ENCODE results near the gene CTDNEP1.

The CTDNEP1 gene

DNA sequence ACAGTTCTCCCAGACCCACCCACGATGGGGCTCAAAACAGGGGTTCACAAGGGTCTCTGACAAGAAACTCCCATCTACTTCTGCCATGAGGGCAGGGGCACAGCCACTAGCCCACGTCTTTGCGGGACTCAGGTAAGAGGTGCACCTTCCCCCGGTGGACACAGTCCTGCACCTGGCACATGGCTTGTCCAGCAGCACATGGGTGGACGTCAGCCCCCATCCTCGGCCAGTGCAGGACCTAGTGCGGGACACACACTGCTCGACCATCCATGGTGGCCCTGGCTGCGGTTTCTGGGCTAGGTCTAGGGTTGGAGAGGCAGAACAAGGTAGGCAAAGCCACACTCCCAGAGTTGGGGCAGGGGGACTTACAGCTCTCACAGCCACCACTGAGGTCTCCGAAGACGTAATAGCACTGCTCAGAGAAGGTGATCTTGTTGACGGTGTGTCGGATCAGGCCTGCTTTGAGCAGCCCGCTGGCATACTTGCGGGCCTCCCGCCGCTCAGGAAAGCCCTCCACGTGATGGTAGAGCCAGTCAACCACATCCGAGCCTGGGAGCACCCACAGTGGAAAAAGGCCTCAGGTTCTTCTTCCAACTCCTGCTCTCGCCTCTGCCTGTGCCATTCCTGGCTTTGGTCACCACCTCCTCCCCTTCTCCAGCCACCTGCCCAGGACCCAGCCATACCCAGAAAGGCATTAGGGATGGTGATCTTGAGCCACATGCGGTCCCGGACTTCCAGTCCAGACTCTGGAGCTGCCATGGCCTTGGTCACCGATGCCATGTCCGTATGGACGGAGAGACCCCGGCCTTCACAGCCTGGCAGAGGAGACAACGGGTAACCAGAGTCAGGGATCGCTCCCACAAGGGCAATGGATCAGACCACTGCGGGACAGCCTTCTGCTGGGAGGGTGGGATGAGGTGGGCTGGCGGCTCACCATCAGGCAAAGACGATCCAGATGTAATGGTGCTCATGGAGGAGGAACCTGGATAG is 24.5 kb downstream of the CTDNEP1 start:
- no peak for DNase-seq

DNA sequence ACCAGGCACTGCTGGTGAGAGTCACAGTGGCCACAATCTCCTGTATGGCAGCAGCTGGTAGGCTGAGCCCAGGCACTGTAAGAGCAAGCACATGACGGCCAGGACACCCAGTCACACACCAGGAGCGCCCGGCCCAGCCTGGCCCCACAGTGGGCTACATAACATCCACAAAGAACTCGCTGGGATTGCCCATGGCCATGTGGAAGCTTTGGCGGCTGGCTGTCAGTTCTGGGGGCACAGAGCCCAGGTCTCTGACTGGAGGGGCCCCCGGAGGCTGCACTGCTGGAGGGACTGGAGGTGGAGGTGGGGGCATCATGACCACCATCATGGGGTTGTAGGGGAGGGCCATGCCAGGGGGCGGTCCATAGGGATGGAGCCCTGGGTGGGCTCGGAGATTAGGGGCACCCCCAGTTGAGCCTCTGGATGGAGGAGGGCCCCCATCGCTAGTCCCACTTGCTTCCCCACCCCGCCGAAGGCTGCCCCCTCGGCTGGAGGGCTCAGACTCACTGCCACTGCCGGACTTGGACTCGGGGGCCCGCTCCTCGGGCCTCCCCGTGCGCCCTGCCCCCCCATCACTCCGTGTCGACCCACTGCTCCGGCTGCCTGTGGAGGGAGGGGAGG is 25.7 kb downstream of the CTDNEP1 start:
- no peak for DNase-seq

DNA sequence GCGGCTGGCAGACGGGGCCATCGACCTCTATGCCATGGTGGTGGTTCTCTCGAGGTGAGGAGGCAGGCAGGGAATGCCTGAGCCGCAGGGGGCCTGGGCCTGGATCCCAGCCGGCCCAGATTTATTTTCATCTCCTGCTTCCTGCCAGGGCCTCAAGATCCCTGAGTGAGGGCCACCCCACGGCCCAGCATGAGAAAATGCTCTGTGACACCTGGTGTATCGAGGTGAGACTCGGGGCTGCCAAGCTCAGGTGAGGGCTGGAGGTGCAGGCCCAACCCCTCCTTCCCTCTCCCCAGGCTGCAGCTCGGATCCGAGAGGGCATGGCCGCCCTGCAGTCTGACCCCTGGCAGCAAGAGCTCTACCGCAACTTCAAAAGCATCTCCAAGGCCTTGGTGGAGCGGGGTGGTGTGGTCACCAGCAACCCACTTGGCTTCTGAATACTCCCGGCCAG is 26.8 kb downstream of the CTDNEP1 start:
- no peak for DNase-seq

DNA sequence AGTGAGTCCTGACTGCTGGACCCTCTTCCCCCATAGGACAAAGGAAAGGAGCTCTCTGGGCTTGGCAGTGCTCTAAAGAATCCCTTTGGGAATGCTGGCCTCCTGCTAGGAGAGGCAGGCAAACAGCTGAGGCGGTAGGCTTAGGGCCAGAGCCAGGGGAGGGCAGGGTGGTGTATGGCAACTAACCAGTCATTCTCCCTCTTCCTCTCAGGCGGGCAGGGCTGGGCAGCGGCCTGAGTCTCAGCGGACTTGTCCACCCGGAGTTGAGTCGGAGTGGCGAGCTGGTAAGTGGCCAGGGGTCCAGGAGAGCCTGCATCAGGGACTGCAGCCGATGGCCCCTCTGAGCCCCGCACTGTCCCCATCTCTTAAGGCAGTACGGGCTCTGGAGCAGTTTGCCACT is 27.4 kb downstream of the CTDNEP1 start:
- no peak for DNase-seq

DNA sequence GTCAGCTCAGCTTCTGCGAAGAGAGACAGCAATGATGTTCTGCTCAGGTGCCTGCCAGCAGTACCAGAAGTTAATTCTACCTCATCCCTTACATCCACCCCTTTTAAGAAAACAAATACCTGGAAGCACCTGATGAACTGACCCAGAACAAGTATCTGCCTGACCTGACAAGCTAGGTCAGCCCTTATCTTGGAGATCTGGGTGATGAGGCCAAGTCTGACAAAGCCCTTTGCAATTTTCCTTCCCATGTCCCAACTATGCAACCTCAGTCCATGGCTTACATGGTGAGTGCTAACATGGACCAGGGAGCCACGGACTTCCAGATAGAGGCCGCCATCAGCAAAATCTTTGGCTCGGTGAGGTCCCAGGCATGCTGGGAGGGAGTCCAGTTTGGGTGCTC is 28.2 kb downstream of the CTDNEP1 start:
- DNase-seq, result no peak

DNA sequence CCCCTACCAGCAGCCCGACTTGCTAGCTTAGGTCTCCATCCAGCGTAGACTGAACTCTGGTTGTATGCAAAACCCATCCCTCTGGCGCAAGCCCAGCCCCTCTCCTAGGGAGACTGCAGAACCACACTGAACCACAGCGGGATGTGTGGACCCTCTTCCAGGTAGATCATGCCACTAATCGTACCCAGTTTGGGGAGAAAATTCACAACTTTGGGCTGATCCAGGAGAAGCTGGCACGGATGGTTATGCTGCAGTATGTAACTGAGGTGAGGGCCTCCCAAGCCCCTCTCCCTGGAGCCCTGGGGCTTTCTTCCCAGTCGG is 28.6 kb downstream of the CTDNEP1 start:
- no peak for DNase-seq

DNA sequence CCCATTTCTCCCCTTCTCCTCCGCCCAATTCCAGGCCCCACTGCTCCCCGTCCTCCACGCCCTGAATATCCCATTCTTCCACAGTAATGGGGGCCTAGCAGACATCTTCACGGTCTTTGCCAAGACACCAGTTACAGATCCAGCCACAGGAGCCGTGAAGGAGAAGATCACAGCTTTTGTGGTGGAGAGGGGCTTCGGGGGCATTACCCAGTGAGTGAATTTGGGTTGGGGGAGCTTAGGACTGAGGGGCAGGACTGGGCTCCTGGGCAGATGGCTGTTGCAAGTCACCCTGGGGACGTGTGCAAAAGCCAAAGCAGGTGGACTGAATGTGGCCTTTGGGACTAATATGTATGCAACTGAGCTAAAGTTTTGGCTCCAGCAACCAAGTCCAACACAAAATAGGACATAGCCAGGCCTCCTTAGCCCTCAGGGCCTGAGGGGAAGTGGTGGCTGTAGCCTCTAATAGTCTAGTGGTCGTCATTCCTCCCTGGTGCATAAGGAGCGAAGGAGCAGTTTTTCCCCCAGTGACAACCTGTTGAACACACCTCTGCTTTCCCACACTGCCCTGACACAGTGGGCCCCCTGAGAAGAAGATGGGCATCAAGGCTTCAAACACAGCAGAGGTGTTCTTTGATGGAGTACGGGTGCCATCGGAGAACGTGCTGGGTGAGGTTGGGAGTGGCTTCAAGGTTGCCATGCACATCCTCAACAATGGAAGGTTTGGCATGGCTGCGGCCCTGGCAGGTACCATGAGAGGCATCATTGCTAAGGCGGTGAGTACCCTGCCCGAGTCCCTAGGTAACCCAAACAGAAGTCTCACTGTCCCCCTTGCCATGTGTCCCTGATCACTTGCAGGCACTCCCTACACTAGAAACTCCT is 29.2 kb downstream of the CTDNEP1 start:
- no peak for DNase-seq

DNA sequence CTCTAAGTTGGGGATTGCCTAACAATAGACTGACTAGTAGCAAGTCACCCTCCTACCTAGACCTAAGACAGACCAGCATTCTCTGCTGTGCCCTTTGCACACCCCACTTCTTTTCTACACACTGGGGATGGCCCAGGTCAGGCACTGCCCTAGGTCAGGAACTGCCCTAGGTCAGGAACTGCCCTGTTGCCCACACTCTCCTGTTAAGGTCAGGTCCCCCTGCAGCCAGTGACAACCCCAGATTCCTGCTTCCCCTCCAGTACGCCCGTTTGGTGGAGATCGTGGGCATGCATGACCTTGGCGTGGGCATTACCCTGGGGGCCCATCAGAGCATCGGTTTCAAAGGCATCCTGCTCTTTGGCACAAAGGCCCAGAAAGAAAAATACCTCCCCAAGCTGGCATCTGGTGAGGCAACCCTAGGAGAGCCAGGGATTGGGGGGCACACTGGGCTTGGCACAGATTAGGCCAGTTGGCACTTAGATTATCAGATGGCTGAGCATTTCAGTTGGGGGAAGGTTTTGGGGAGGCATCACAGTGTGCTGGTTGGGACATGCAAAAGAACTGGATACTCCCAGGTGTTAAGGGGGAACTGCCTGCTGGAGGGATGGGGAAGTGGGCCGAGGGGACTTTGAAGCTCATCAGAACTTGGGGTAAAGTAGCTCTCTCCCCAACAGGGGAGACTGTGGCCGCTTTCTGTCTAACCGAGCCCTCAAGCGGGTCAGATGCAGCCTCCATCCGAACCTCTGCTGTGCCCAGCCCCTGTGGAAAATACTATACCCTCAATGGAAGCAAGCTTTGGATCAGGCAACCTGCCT is 30.0 kb downstream of the CTDNEP1 start:
- no peak for DNase-seq

DNA sequence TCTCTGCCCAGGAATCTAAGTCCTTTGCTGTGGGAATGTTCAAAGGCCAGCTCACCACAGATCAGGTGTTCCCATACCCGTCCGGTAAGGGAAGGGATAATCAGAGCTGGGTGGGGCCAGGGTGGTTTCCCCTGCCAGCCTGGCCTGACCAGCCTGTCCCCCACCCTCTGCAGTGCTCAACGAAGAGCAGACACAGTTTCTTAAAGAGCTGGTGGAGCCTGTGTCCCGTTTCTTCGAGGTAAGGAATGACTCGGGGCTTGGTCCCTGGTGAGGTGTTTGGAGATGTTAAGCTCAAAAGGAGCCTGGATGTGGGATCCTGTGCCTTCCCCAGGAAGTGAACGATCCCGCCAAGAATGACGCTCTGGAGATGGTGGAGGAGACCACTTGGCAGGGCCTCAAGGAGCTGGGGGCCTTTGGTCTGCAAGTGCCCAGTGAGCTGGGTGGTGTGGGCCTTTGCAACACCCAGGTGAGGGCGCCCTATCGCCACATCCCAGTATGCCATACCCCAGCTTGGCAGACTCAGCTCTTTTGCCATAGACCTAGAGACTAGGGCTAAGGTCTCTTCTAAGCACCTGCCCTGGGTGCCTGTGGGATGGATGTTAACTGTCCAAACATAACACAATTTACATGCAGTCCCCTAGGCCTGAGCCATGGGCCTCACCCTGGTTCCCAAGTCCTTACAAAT is 30.8 kb downstream of the CTDNEP1 start:
- no peak for DNase-seq

DNA sequence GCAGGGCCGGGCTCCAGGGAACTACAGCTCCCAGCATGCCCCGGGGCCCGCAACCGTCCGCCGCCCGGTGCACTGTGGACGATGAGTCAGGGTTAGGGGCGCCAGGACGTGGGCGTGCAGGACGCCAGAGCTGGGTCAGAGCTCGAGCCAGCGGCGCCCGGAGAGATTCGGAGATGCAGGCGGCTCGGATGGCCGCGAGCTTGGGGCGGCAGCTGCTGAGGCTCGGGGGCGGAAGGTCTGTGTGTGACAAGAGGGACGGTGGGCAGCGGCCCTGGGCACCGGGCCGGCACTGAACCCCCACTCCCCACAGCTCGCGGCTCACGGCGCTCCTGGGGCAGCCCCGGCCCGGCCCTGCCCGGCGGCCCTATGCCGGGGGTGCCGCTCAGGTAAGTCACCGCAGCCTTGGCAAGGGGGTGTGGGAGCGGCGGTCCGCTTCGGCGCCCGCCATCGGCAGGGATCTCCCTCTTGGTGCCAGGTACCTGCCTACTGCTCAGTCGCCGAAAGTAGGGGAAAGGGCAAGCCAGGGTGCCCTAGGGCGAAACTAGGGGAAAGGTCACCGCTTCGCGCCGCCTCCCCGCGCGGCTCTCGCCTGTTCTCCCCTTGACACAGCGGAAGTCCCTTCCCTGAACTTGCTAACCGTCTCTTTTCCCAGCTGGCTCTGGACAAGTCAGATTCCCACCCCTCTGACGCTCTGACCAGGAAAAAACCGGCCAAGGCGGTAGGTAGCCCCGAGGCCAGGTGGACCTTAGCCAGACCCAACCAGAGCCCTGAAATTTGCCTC is 31.5 kb downstream of the CTDNEP1 start, which contains the start of the genes ACADVL and DLG4:
Gene ACADVL, plus strand, starts transcription at position 127 of the 781 bp plus-strand sequence. Its CDS starts 47 bp downstream, at position 174.
Gene DLG4, minus strand, starts transcription at position 25 of the 781 bp plus-strand sequence.
- DNase-seq, result no peak

DNA sequence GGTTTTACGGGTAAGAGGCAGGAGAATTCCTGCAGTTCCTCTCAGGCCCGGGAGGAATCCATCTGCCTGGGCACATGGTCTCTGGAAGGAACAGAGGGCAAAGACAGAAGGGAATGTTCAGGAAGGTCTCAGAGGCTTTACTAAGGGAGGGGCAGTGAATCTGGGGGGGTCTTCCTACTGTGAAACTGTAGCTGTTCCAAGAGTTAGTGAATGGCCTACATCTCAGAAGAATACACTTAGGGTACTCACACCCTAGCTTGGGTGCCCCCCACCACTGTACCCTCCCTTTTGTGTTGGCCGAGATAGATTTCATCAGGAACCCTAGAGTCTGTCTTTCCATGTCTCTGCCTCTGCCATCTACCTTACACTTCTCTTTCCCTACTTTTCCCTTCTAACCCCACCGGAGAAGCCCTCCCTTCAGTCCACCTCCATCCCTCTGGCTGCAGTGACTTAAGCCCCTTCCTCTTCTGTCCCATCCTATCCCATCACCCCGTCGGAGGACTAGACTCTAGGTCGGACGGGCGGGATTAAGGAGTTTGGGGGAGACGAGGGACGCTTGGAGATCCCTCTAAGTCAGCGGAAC is 32.2 kb downstream of the CTDNEP1 start:
- DNase-seq, result no peak

DNA sequence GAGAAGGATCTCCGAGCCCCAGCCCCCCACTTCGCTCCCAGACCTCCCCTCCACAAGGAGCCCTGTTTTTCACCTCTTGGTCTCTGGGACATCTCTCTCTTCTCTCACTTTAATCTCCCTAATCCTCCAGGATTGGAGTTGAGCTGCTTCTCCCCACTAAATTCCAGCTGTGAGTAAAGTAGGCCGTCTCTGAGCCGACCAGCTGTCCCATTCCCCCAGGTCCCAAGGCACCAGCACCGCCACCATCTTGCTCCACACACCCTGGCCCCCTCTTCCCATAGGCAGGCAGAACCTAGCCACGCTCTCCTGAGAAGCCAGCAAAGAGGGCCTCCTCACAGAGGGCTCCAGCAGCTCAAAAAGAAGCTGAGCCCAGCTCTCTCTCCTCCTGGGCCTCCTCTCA is 32.8 kb downstream of the CTDNEP1 start:
- DNase-seq, result no peak

DNA sequence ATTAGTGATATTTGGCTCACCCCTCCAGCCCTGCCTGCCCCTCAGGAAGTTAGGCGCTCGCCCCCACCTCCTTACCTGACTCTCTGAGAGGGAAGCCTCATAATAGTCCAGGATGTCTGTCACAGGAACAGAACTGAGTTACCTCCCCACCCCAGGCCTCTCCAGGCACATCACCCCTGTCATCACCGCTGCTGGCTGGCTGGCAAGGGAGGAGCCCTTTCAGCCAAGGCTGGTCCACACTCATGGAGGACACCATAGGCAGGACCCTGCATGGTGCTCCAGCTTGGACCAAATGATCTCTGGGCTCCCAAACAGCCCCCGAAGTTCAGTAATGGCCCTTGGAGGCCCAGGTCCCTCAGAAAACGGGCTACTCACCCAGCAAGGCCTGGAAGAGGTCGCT is 33.4 kb downstream of the CTDNEP1 start:
- no peak for DNase-seq

DNA sequence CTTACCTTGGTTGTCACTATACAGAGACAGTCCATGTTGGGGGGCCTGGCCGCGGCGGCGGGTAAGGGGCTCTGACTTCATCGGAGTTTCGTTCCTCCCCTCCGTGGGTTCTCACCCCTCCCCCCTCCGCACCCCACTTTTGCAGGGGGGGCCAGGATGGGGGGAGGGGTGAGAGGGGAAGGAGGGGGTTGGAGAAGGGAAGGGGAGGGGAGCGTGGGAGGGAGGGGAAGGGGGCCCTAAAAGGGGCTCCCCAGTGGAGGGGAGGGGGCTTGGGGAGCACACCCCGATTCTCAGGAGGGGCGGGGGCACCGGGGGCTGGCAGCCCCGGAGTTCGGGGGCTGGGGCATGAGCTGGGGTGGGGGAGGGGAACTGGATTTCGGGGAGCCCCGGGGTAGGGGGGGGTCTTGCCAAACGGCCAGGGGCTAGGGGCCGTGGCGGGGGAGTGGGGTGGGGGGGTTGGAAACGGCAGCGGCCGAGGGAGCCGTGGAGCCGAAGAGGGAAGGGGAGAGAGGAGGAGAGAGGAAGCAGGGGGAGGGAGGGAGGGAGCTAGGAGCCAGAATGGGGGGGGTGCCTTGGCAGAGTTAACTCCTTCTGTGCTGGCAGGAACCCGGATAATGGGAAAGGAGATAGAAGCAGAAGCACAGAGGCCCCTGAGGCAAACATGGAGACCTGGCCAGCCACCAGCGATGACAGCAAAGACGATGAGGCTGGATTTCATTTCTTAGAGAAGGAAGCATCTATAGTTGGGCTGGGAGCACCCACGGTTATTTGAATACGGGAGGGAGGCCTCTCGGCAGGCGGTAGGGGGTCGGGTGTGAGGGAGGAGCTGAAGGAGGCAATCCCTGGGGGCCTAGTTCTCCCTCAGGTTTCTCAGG is 34.2 kb downstream of the CTDNEP1 start:
- DNase-seq, result no peak

DNA sequence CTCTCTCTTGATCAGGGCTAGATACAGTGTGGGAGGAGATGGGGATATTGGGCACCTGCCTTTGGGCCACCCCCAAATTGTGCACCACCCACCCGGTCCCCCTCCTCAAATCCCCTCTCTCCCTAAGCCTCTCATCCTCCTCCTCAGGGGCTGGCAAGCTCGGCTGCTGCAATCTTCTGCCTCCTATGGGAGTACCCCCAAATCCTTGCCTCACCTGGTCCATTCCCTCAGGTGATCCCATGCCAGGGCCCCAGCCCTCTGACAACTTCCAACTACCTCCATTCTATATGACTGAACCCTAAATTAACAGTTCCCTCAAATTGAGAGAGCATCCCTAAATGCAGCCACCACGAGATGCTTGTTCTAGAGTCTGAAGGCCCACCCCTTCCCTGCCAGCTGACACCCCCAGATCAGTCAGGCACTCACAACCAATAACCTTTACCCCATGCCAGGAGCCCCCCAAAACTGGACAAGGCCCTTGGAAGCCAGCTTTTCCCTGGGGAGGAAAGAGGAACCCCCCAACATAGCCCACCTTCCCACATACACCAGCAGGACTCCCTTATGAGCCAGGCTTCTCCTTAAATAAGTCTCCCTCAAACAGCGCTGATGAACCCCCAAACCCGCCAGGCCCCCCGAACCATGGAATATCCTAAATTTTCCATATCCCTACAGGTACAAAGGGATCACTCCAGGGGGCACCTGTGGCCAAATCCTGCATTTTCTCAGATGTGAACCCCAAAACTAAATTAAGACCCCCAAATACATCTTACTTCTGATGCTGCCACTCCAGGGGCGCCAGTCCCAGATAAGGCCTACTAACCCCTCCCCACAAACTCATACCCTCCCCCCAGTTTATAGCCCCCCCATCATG is 35.1 kb downstream of the CTDNEP1 start:
- DNase-seq, result no peak

DNA sequence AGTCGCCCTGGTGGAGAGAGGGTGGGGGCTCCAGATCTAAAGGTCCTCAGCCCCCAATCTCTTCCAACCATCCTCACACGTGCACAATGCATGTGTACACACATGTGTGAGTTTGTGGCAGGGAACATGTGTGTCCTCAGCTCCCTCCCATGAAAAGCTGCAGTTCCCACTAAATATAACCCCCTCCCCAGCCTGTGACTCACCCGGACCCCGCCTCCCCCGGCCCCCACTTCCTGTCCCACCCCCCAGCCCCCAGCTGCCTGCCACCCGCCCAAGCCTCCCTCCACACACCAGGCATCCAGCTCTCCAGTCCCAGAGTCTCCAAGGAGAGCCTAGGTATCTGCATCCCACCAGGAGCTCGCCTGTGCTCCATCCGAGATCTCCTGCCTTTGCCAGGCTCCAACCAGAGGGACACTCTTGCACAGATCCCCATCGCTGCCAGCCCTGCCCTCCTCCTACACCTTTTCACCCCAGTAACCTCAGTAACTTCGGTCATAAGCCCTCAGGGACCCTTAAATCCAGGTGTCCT is 35.8 kb downstream of the CTDNEP1 start:
- DNase-seq, result no peak

DNA sequence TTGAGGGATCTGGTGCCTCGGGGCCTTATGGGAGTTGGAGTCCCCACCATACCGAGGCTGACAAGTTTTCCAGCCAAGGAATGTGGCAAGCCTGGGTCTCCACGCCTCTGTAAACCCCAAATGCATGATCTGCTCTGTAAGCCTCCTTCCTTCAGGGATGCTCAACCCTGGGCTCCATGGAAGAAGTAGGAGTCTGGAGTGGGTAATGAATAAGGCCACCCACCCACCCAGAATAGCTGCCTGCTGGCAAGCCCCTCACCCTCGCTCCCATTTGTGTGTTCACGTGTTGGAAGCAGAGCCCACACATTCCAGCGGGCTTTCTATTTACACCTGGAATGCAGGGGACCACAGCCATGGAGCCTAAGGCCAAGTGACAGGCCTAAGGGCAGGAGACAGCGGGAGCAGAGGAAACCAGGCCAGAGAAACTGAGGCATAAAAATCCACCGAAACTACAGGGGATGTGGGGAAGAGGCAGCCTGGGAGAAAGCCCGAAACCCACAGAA is 36.3 kb downstream of the CTDNEP1 start:
- no peak for DNase-seq
